Measurements from ENCODE around the gene HRH2. TPM values are rescaled to one million over a fixed set of nuclear protein-coding genes. Genes with fewer than 3 reads are reported as not detected.

HRH2 gene
- total RNA-seq, 6 experiments from 2014 or later: not detected

DNA sequence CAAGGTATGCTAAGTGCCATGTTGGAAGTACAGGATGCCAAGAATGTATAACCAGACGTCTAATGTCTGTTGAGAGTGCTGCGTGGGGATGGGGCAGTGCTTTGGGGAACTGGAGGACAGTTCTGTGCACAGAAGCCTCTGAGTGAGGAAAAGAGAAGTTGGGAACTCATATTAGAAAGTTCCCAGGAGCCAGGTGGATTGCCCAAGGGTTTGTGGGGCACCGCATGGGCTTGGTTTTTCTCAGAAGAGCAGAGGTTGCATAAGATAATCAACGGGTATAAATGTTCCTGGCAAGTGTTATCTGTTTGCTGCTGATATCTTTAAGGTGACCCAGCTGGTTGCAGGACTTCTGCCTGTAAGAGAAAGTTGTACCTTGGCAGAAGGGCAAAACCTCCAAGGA is 13.1 kb downstream of the HRH2 start:
- DNase-seq: no peak
- Mint-ChIP-seq H3K27me3 (ENCODE audit: insufficient read depth) (peaks cover 2% of the 10 kb centered on the region), H3K4me3 (no peak overlapping the region), H3K36me3 (ENCODE audit: low read depth) (no peaks in the 10 kb centered on the region), H3K4me1 (ENCODE audit: low read depth) (no peaks in the 10 kb centered on the region), H3K27ac (no peak overlapping the region), H3K9me3 (peaks cover 11% of the 10 kb centered on the region; the same call in 1 of the 2 replicates)
- TF ChIP-seq, protein P1, sequence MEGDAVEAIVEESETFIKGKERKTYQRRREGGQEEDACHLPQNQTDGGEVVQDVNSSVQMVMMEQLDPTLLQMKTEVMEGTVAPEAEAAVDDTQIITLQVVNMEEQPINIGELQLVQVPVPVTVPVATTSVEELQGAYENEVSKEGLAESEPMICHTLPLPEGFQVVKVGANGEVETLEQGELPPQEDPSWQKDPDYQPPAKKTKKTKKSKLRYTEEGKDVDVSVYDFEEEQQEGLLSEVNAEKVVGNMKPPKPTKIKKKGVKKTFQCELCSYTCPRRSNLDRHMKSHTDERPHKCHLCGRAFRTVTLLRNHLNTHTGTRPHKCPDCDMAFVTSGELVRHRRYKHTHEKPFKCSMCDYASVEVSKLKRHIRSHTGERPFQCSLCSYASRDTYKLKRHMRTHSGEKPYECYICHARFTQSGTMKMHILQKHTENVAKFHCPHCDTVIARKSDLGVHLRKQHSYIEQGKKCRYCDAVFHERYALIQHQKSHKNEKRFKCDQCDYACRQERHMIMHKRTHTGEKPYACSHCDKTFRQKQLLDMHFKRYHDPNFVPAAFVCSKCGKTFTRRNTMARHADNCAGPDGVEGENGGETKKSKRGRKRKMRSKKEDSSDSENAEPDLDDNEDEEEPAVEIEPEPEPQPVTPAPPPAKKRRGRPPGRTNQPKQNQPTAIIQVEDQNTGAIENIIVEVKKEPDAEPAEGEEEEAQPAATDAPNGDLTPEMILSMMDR (IDR thresholded peaks at IDR 0.05): no peak

DNA sequence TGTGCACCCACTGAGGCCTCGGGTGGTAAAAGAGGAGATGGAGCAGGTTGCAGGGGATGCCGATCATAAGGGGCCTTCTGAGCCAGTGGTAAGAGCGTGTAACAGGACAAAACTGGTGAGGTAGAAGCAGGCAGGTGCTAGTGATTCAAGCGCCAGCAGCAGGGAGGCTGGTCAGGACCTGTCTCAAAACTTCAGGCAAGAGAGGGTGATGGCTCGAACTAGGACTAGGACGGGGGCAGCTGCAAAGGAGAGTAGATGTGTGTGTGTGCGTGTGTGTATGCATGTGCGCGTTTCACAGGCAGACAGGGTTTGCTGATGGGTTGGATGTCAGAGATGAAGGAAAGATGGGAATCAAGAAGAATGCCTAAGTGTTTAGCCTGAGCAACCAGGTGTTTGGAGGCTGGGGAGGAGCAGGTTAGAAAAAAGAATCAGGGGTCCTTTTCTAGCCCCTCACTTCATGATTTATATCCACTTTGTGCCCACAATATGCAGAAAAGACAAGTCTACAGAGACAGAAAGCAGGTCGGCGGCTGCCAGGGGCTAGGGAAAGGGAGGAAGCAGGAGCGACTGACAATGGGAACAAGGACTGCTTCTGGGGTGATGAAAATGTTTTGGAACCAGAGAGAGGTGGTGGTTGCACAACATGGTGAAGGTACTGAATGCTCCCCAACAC is 15.2 kb downstream of the HRH2 start:
- Mint-ChIP-seq H3K4me1 (ENCODE audit: low read depth) (no peaks in the 10 kb centered on the region), H3K27me3 (ENCODE audit: insufficient read depth) (peaks cover 4% of the 10 kb centered on the region), H3K9me3 (peaks cover 16% of the 10 kb centered on the region; the same call in 1 of the 2 replicates), H3K36me3 (ENCODE audit: low read depth) (no peaks in the 10 kb centered on the region; the same call in 1 of the 2 replicates), H3K4me3 (no peak overlapping the region), H3K27ac (no peak overlapping the region)
- TF ChIP-seq, protein P1 (IDR thresholded peaks at IDR 0.05): no peak
- no peak for DNase-seq

DNA sequence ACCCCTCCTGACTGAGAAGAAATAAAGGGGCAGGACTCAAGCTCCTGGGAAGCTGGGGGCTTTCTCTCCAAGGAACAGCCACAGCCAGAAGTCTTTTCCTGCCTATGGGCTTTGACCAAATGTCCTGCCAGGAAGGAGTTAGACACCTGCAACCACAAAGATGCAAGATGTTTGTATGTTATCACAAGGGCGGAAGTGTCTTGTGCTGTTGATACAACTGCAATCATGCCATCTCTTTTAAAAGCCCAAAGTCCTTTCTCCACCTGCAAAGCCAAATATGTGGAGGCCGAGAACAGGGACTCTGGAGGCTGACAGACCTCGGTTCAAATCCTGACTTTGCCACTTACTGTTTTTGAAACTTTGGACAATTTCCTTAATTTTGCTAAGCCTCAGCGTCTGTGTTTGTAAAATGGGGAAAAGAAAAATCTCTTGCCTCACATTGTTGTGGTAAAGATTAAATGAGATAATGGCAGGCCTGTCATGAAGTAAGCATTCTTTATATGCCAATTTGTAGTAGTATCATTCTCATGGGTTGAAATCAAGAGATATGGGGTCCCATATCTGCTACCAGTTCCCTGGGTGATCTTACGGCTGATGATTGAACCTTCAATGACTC is 17.0 kb downstream of the HRH2 start:
- no peak overlapping the region for H3K4me3 Mint-ChIP-seq
- no peak overlapping the region for H3K27ac Mint-ChIP-seq
- peaks cover 14% of the 10 kb centered on the region; the same call in 1 of the 2 replicates for H3K9me3 Mint-ChIP-seq
- H3K4me1 Mint-ChIP-seq (ENCODE audit: low read depth): no peaks in the 10 kb centered on the region
- DNase-seq: no peak
- TF ChIP-seq, protein P1 (IDR thresholded peaks at IDR 0.05): no peak
- H3K27me3 Mint-ChIP-seq (ENCODE audit: insufficient read depth): peaks cover 9% of the 10 kb centered on the region
- no peaks in the 10 kb centered on the region; the same call in 1 of the 2 replicates for H3K36me3 Mint-ChIP-seq (ENCODE audit: low read depth)

DNA sequence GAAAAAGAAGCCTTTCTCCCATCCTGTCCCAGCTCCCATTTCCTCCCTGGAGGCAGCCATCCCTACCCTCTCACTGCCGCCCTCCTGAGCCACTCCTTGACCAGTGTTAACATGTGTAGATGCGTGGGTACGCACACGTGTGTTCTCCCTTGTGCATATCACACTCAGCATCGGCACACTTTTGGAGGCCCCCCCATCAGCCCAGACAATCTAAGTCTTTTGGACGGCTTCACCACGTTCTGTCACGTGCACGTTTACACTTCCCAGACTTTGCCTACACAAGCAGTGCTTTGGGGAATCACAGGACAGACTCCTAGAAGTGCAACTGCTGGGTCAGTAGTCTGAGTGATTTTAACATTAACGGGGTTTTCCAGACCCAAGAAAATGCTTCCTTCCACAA is 18.0 kb downstream of the HRH2 start:
- no peak for DNase-seq
- Mint-ChIP-seq H3K4me1 (ENCODE audit: low read depth) (no peaks in the 10 kb centered on the region), H3K4me3 (no peak overlapping the region), H3K36me3 (ENCODE audit: low read depth) (no peaks in the 10 kb centered on the region; the same call in 1 of the 2 replicates), H3K27ac (no peak overlapping the region), H3K27me3 (ENCODE audit: insufficient read depth) (peaks cover 9% of the 10 kb centered on the region), H3K9me3 (peaks cover 14% of the 10 kb centered on the region; the same call in 1 of the 2 replicates)
- TF ChIP-seq, protein P1 (IDR thresholded peaks at IDR 0.05): no peak

DNA sequence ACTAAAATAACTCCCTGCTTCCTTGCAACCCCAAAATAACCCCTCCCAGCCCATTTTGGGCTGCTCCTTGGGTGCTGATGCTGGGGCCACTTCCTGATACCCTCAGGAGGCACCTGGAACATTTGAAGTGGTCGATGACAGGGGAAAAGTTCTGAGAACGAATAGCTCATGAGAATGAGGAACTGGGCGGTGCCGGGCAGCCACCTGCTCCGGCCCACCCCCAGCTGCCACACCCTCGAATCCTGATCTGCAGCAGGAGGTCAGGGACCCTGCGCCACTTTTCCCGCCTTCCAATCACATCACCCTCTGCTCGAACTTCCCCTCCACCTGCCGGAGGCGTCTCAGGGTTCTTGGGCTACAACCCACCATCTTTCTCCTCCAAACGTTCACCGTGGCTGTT is 19.7 kb downstream of the HRH2 start:
- Mint-ChIP-seq H3K4me1 (ENCODE audit: low read depth) (no peaks in the 10 kb centered on the region), H3K27ac (no peak overlapping the region), H3K4me3 (no peak overlapping the region), H3K36me3 (ENCODE audit: low read depth) (no peaks in the 10 kb centered on the region; the same call in 1 of the 2 replicates), H3K27me3 (ENCODE audit: insufficient read depth) (peaks cover 9% of the 10 kb centered on the region), H3K9me3 (peaks cover 27% of the 10 kb centered on the region; the same call in 1 of the 2 replicates)
- TF ChIP-seq, protein P1 (IDR thresholded peaks at IDR 0.05): no peak
- DNase-seq: no peak
